HepG2 (cell line): ENCODE results near the gene PHOSPHO2. TPM values are rescaled to one million over a fixed set of nuclear protein-coding genes. Genes with fewer than 3 reads are reported as not detected.

ENCODE experiments used
- CREM ChIP-seq, 2 experiments: sonication (generic) in 1 of 2; formaldehyde crosslinking in 1 of 2; IDR thresholded peaks; 2 replicates each; pipeline versions ENCODE4 v1.4.0 to v1.6.1; 2016 to 2020; ENCODE audit warnings: antibody characterized with exemption in 1 of 2, mild to moderate bottlenecking in 1 of 2, missing genetic modification reagents in 1 of 2
- FOXA3 ChIP-seq: IDR thresholded peaks from 2 replicates; pipeline ENCODE4 v1.6.1; 2016; ENCODE audit warnings: missing genetic modification reagents, missing compliant biosample characterization
- FOXM1 ChIP-seq: sonication (generic); formaldehyde crosslinking; IDR thresholded peaks from 2 replicates; pipeline ENCODE4 v1.5.0; 2020; ENCODE audit warnings: missing genetic modification reagents
- GATAD1 ChIP-seq: IDR thresholded peaks from 2 replicates; pipeline ENCODE4 v1.6.1; 2016; ENCODE audit warnings: missing genetic modification reagents, missing compliant biosample characterization
- HDAC1 ChIP-seq: sonication (generic); formaldehyde crosslinking; IDR thresholded peaks from 2 replicates; pipeline ENCODE4 v1.5.1; 2020; ENCODE audit warnings: mild to moderate bottlenecking, missing genetic modification reagents
- MED8 ChIP-seq: sonication (generic); formaldehyde crosslinking; IDR thresholded peaks from 2 replicates; pipeline ENCODE4 v1.8.1; 2023; ENCODE audit warnings: mild to moderate bottlenecking, missing genetic modification reagents; ENCODE audit not compliant: insufficient replicate concordance
- MXI1 ChIP-seq: IDR thresholded peaks from 3 replicates; pipeline ENCODE4 v1.6.1; 2012; ENCODE audit warnings: low read depth, low read length, inconsistent platforms, borderline replicate concordance
- NCOR1 ChIP-seq: fragments of 200-600 bp; sonication (generic); IDR thresholded peaks from 2 replicates; pipeline ENCODE4 v1.7.0; 2017; ENCODE audit warnings: antibody characterized with exemption, low read length, borderline replicate concordance
- NR2F6 ChIP-seq, 2 experiments: IDR thresholded peaks; 2 replicates each; pipeline ENCODE4 v1.6.1; 2016; ENCODE audit warnings: antibody characterized with exemption in 1 of 2, mild to moderate bottlenecking in 1 of 2
- PCBP2 ChIP-seq: fragments of 200-400 bp; formaldehyde crosslinking; optimal IDR thresholded peaks from 2 replicates; pipeline ENCODE3; 2018; ENCODE audit warnings: low read length, low read depth; ENCODE audit not compliant: poor library complexity, severe bottlenecking
- SMAD9 ChIP-seq: sonication (generic); formaldehyde crosslinking; IDR thresholded peaks from 2 replicates; pipeline ENCODE4 v1.5.1; 2020; ENCODE audit warnings: mild to moderate bottlenecking, missing genetic modification reagents
- SNRNP70 ChIP-seq: fragments of 200-400 bp; formaldehyde crosslinking; IDR thresholded peaks from 2 replicates; pipeline ENCODE4 v1.6.1; 2017; ENCODE audit warnings: mild to moderate bottlenecking, low read depth, low read length, moderate library complexity
- SOX13 ChIP-seq, 3 experiments: fragments of 450-650 bp in 1 of 3; sonication (generic) in 1 of 3; formaldehyde crosslinking in 1 of 3; IDR thresholded peaks in 2 of 3; conservative IDR thresholded peaks in 1 of 3; 2 replicates each; pipeline versions ENCODE4 v1.5.0 to v1.6.1; 2016 to 2020; ENCODE audit warnings: antibody characterized with exemption in 1 of 3, mild to moderate bottlenecking in 1 of 3, missing compliant biosample characterization in 1 of 3, missing genetic modification reagents in 1 of 3, moderate library complexity in 1 of 3
- STAG1 ChIP-seq: sonication (generic); formaldehyde crosslinking; IDR thresholded peaks from 2 replicates; pipeline ENCODE4 v1.4.0; 2020; ENCODE audit warnings: missing genetic modification reagents
- TGIF2 ChIP-seq: IDR thresholded peaks from 2 replicates; pipeline ENCODE4 v1.6.1; 2016; ENCODE audit warnings: control low read depth, missing compliant biosample characterization
- TOE1 ChIP-seq: sonication (generic); formaldehyde crosslinking; IDR thresholded peaks from 2 replicates; pipeline ENCODE4 v1.4.0; 2020; ENCODE audit warnings: mild to moderate bottlenecking, missing genetic modification reagents
- ZFP36 ChIP-seq: fragments of 150-350 bp; IDR thresholded peaks from 2 replicates; pipeline ENCODE4 v1.6.1; 2018; ENCODE audit warnings: borderline replicate concordance, low read length, low read depth; ENCODE audit not compliant: partially characterized antibody
- ZMYM3 ChIP-seq: sonication (generic); formaldehyde crosslinking; IDR thresholded peaks from 2 replicates; pipeline ENCODE4 v1.5.1; 2020; ENCODE audit warnings: mild to moderate bottlenecking, missing genetic modification reagents
- ZNF101 ChIP-seq: sonication (generic); formaldehyde crosslinking; IDR thresholded peaks from 2 replicates; pipeline ENCODE4 v1.4.0; 2020; ENCODE audit warnings: mild to moderate bottlenecking, low read depth, missing genetic modification reagents, borderline replicate concordance
- ZNF121 ChIP-seq: sonication (generic); formaldehyde crosslinking; IDR thresholded peaks from 2 replicates; pipeline ENCODE4 v1.5.0; 2020; ENCODE audit warnings: mild to moderate bottlenecking, missing genetic modification reagents
- ZNF530 ChIP-seq: sonication (generic); formaldehyde crosslinking; IDR thresholded peaks from 2 replicates; pipeline ENCODE4 v1.5.0; 2020; ENCODE audit warnings: low read depth, mild to moderate bottlenecking, missing genetic modification reagents
- ZNF546 ChIP-seq: sonication (generic); formaldehyde crosslinking; conservative IDR thresholded peaks from 2 replicates; pipeline ENCODE4 v1.8.1; 2023; ENCODE audit warnings: mild to moderate bottlenecking, missing genetic modification reagents
- ZNF570 ChIP-seq: sonication (generic); formaldehyde crosslinking; IDR thresholded peaks from 2 replicates; pipeline ENCODE4 v1.4.0; 2020; ENCODE audit warnings: mild to moderate bottlenecking, missing genetic modification reagents, borderline replicate concordance
- ZNF772 ChIP-seq: sonication (generic); formaldehyde crosslinking; IDR thresholded peaks from 2 replicates; pipeline ENCODE4 v1.5.0; 2020; ENCODE audit warnings: mild to moderate bottlenecking, missing genetic modification reagents
- ZNF775 ChIP-seq: sonication (generic); formaldehyde crosslinking; IDR thresholded peaks from 2 replicates; pipeline ENCODE4 v1.4.0; 2020; ENCODE audit warnings: missing genetic modification reagents, mild to moderate bottlenecking, moderate library complexity, borderline replicate concordance
- polyA plus RNA-seq, 8 experiments: library from polyadenylated mRNA; depleted of rRNA in 3 of 8; stranded (reverse) in 7 of 8; unstranded in 1 of 8; fragments of >200 nt; fragmentation: Illumina TruSeq in 4 of 8; extraction: Trizol in 4 of 8; gene quantifications; 2 replicates each; pipeline versions ENCODE4 v1.2.1 to v1.2.3, GENCODE V29; 2011 to 2016; ENCODE audit warnings: low read depth in 4 of 8, missing spikeins in 1 of 8, mixed read lengths in 1 of 8; ENCODE audit not compliant: insufficient read depth in 1 of 8
- total RNA-seq, 5 experiments: library from RNA; depleted of rRNA; stranded (reverse); fragments of >200 nt; fragmentation: Illumina TruSeq; extraction: Trizol; gene quantifications; 2 replicates each; pipeline ENCODE4 v1.2.3, GENCODE V29; 2016; ENCODE audit warnings: low read depth in 1 of 5
- TF ChIP-seq, protein P1 (sequence below): sonication (generic); formaldehyde crosslinking; IDR thresholded peaks from 2 replicates; pipeline ENCODE4 v1.8.1; 2023; ENCODE audit warnings: mild to moderate bottlenecking, moderate library complexity, missing genetic modification reagents
- TF ChIP-seq, protein P2 (sequence below): sonication (generic); formaldehyde crosslinking; conservative IDR thresholded peaks from 2 replicates; pipeline ENCODE4 v1.8.0; 2022; ENCODE audit warnings: missing genetic modification reagents

The PHOSPHO2 gene
- total and polyA plus RNA-seq, 2 of the 13 experiments (the other 11 are each of a cell fraction or from before 2014, with no cell fraction given), result 6.1 to 11.4 TPM

DNA sequence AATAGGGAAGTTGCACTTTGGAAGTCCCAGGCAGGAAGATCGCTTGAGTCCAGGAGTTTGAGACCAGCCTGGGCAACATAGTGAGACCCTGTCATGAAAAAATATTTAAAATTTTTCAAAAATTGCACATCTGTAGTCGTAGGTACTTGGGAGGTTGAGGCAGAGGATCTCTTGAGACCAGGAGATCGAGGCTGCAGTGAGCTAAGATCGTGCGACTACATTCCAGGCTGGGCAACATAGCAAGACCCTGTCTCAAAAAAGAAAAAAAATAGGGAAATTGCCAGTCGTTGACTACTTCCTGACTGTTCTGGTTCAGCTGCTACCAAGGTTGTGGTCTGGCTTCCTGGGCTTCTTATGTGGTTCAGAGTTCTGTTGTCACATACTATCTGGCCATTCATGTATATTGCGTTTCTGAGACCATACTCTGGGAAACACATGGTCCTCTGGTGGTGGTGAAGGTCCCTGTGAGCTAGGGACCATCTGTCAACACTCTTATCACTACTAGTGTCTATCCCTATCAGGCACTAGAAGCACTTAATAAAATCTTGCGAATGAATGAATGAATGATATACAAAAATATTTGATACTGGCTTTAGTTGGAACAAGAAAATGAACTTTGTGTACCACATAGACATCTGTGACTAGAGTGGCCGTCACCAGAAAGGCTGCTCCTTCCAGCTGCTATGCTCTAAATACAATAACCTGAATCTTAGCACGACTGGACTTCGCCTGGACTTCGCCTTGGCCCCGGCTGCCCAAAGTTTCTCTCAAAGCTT is 38.5 kb downstream of the PHOSPHO2 start (continued):
- TF ChIP-seq CREM (IDR thresholded peaks at IDR 0.05) (0 out of 2 replicates have a peak, but pooled peaks have one; percentile 36), CREM (CRISPR knock-in tag; IDR thresholded peaks at IDR 0.05) (no peak), STAG1 (CRISPR knock-in tag) (0 out of 2 replicates have a peak, but pooled peaks have one; percentile 5), ZNF101 (CRISPR knock-in tag) (no peak), NR2F6 (IDR thresholded peaks at IDR 0.05) (peak; percentile 58; the same call in 1 of the 2 replicates), NR2F6 (CRISPR knock-in tag; IDR thresholded peaks at IDR 0.05) (no peak), ZNF530 (CRISPR knock-in tag) (no peak), ZFP36 (no peak), ZNF546 (CRISPR knock-in tag) (no peak), TOE1 (no peak), ZMYM3 (CRISPR knock-in tag) (peak; percentile 46; the same call in 1 of the 2 replicates), FOXM1 (no peak), ZNF570 (no peak), FOXA3 (CRISPR knock-in tag) (0 out of 2 replicates have a peak, but pooled peaks have one; percentile 1), SMAD9 (CRISPR knock-in tag) (no peak), ZNF121 (CRISPR knock-in tag) (peak; percentile 99), ZNF772 (CRISPR knock-in tag) (0 out of 2 replicates have a peak, but pooled peaks have one; percentile 24), MED8 (CRISPR knock-in tag) (no peak), ZNF775 (CRISPR knock-in tag) (0 out of 2 replicates have a peak, but pooled peaks have one; percentile 37), TGIF2 (CRISPR knock-in tag) (0 out of 2 replicates have a peak, but pooled peaks have one; percentile 39), PCBP2 (peak; percentile 17), SNRNP70 (no peak), GATAD1 (peak; percentile 3; the same call in 1 of the 2 replicates), HDAC1 (CRISPR knock-in tag) (peak; percentile 59; the same call in 1 of the 2 replicates), SOX13 (IDR thresholded peaks at IDR 0.05) (no peak), SOX13 (CRISPR knock-in tag; conservative IDR thresholded peaks at IDR 0.05 in 1 of 2, IDR thresholded peaks at IDR 0.05 in 1 of 2) (0 out of 4 replicates have a peak, but pooled peaks of 1 of the 2 experiments have one; percentile 13), NCOR1 (no peak), MXI1 (0 out of 3 replicates have a peak, but pooled peaks have one; percentile 33)
- TF ChIP-seq, protein P1, sequence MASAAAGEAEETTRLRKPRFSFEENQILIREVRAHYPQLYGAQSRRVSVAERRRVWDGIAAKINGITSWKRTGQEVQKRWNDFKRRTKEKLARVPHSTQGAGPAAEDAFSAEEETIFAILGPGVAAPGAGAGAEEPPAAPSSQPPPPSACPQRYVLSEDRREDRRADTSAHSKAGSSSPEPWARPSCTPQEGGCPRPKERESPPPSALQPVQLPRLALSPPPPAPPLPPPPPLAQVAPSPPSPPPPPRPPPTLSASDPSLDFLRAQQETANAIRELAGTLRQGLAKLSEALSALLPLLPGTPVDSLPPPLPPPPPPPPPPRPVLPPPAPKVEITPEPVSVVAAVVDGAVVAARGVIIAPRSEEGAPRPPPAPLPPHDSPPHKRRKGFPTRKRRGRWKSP (CRISPR knock-in tag), result peak; percentile 44
- TF ChIP-seq, protein P2, sequence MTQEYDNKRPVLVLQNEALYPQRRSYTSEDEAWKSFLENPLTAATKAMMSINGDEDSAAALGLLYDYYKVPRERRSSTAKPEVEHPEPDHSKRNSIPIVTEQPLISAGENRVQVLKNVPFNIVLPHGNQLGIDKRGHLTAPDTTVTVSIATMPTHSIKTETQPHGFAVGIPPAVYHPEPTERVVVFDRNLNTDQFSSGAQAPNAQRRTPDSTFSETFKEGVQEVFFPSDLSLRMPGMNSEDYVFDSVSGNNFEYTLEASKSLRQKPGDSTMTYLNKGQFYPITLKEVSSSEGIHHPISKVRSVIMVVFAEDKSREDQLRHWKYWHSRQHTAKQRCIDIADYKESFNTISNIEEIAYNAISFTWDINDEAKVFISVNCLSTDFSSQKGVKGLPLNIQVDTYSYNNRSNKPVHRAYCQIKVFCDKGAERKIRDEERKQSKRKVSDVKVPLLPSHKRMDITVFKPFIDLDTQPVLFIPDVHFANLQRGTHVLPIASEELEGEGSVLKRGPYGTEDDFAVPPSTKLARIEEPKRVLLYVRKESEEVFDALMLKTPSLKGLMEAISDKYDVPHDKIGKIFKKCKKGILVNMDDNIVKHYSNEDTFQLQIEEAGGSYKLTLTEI (CRISPR knock-in tag), result no peak
